Ramos (cell line): Measurements from ENCODE around the gene LSM14A.

ENCODE experiments used
- in situ Hi-C: fragments of 300-500 bp; cut with MboI; formaldehyde crosslinking; loops from one replicate; pipeline ENCODE4 v1.14.3; 2022; ENCODE audit warnings: low sequenced_read_pairs; ENCODE audit not compliant: unreplicated experiment

Gene LSM14A

GRCh38 chr19:34224996-34225658 lies 52.8 kb downstream of the LSM14A start:
- in situ Hi-C loops, result no loop called here

GRCh38 chr19:34225659-34226015 lies 53.3 kb downstream of the LSM14A start:
- in situ Hi-C loops, result no loop called here

- in situ Hi-C loops, result no loop called here
These were observed 53.7 kb downstream of the LSM14A start for GRCh38 chr19:34226036-34226435.

- in situ Hi-C loops, result no loop called here
These were observed 56.0 kb downstream of the LSM14A start for GRCh38 chr19:34228347-34228746.

- in situ Hi-C loops, result no loop called here
These were observed 56.5 kb downstream of the LSM14A start for GRCh38 chr19:34228762-34229161.

- in situ Hi-C loops, result no loop called here
These were observed 57.4 kb downstream of the LSM14A start for GRCh38 chr19:34229721-34230120.

- in situ Hi-C loops, result no loop called here
These were observed 58.5 kb downstream of the LSM14A start for GRCh38 chr19:34230820-34231219.

GRCh38 chr19:34231439-34231838 lies 59.1 kb downstream of the LSM14A start:
- in situ Hi-C loops, result no loop called here

- in situ Hi-C loops, result no loop called here
These were observed 60.5 kb downstream of the LSM14A start for GRCh38 chr19:34232566-34233481.

- in situ Hi-C loops, result no loop called here
These were observed 63.2 kb downstream of the LSM14A start for GRCh38 chr19:34235425-34235940.

GRCh38 chr19:34236035-34236987 lies 64.0 kb downstream of the LSM14A start:
- in situ Hi-C loops, result no loop called here

- in situ Hi-C loops, result no loop called here
These were observed 65.0 kb downstream of the LSM14A start for GRCh38 chr19:34237283-34237682.

- in situ Hi-C loops, result no loop called here
These were observed 65.6 kb downstream of the LSM14A start for GRCh38 chr19:34237939-34238338.

GRCh38 chr19:34241513-34242337 lies 69.4 kb downstream of the LSM14A start:
- in situ Hi-C loops, result loop anchor here (5.0 kb wide), 1 partner anchor 101 kb away; no protein-coding TSS in a partner anchor

GRCh38 chr19:34243138-34243875 lies 71.0 kb downstream of the LSM14A start:
- in situ Hi-C loops, result loop anchor here (5.0 kb wide), 1 partner anchor 99 kb away; no protein-coding TSS in a partner anchor

- in situ Hi-C loops, result loop anchor here (5.0 kb wide), 1 partner anchor 98 kb away; no protein-coding TSS in a partner anchor
These were observed 71.7 kb downstream of the LSM14A start for GRCh38 chr19:34243876-34244578.

- in situ Hi-C loops, result loop anchor here (5.0 kb wide), 1 partner anchor 98 kb away; no protein-coding TSS in a partner anchor
These were observed 72.5 kb downstream of the LSM14A start for GRCh38 chr19:34244611-34245299.
